Thoracic aorta (tissue), 2 donors: Measurements from ENCODE around the gene DOLPP1. TPM values are rescaled to one million over a fixed set of nuclear protein-coding genes. Genes with fewer than 3 reads are reported as not detected.

Source experiments
- ATAC-seq: fragments of 150-250 bp; one replicate; pipeline ENCODE4 v1.8.0; 2017; ENCODE audit warnings: low read depth; ENCODE audit not compliant: insufficient number of reproducible peaks, low FRiP score
- DNase-seq: peaks from one replicate; pipeline ENCODE4 v3.0.0-alpha.2; 2020; ENCODE audit warnings: low spot score
- H3K27ac ChIP-seq, 2 donors: fragments of 200-600 bp; sonication (generic); 1 replicate in 1 of 2; 2 replicates in 1 of 2; pipeline ENCODE4 v1.5.1; 2016; ENCODE audit warnings: mild to moderate bottlenecking in 2 of 2, moderate library complexity in 2 of 2
- H3K27me3 ChIP-seq: fragments of 200-600 bp; sonication (generic); replicated peaks from 2 replicates; pipeline ENCODE4 v1.6.0; 2016; ENCODE audit warnings: mild to moderate bottlenecking; ENCODE audit not compliant: insufficient read depth
- H3K36me3 ChIP-seq: fragments of 200-600 bp; sonication (generic); one replicate; pipeline ENCODE4 v1.5.1; 2016
- H3K4me1 ChIP-seq, 2 donors: fragments of 200-600 bp; sonication (generic); 1 replicate in 1 of 2; 2 replicates in 1 of 2; pipeline versions ENCODE4 v1.5.1 to v1.6.0; 2016; ENCODE audit warnings: low read depth in 2 of 2, mild to moderate bottlenecking in 1 of 2; ENCODE audit not compliant: control insufficient read depth in 1 of 2
- H3K4me3 ChIP-seq: fragments of 200-600 bp; sonication (generic); 2 replicates; pipeline ENCODE4 v1.5.1; 2016; ENCODE audit warnings: mild to moderate bottlenecking
- H3K9me3 ChIP-seq: fragments of 200-600 bp; sonication (generic); 2 replicates; pipeline ENCODE4 v1.5.1; 2016
- CTCF ChIP-seq: fragments of 200-600 bp; sonication (generic); IDR thresholded peaks from one replicate; pipeline ENCODE4 v1.5.1; 2019; ENCODE audit warnings: antibody characterized with exemption
- total RNA-seq, 2 donors: library from RNA; depleted of rRNA; stranded (reverse); fragments of >200 nt; gene quantifications; one replicate each; pipeline versions ENCODE4 v1.1.0 to v1.2.3, GENCODE V29; 2016

Gene DOLPP1
- total RNA-seq, 2 donors from 2014 or later = 3.4 to 9.7 TPM

DNA sequence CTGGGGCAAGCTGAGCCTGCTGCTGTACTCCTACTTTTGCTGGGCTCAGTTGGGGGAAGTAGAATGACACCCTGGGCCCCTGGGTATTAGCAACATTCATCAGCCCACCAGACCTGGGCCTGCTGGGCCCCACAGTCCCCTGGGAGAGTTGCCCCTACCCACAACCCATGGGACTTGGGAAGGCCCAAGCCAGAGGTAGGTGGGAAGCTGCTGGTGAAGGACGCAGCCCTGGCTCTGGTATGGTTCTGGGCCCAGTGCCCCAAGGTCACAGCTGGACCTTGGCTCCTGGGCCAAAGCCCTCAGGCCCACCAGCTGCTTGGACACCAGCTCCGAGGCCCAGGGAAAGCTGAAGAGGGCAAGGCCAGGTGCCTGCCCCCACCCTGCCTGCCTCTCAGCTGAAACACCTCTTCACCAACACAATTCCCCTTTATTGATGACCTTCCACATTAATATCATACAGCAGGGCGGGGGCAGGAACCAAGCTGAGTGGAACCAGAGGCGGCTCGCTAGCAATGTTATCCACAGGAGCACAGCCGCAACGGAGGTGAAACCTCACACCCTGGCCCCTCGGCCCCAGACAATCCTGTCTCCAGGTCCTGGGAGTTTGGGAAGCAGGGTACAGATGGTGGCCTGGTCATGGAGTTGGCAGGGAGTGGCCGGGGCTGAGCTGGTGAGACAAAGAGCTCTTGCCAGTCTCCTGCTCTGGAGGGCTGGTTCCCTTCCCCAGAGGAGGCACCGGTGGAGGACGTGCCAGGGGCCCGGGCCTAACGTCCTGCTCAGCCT is 13.7 kb downstream of the DOLPP1 start:
- no peak for ATAC-seq
- H3K9me3 ChIP-seq = no peaks in the 10 kb centered on the region
- no peaks in the 10 kb centered on the region for H3K27me3 ChIP-seq
- H3K4me1 ChIP-seq = no peaks in the 10 kb centered on the region
- DNase-seq = no peak
- H3K27ac ChIP-seq = no peak overlapping the region
- peaks cover 30% of the 10 kb centered on the region for H3K36me3 ChIP-seq
- H3K4me3 ChIP-seq = no peak overlapping the region
- no peak for TF ChIP-seq CTCF

GRCh38 chr9:129095170-129095667 is 14.3 kb downstream of the DOLPP1 start:
- no peaks in the 10 kb centered on the region for H3K4me1 ChIP-seq
- ATAC-seq (no peak), DNase-seq (no peak)
- no peaks in the 10 kb centered on the region for H3K9me3 ChIP-seq
- H3K4me3 ChIP-seq = no peak overlapping the region
- no peak overlapping the region for H3K27ac ChIP-seq
- H3K36me3 ChIP-seq = peaks cover 30% of the 10 kb centered on the region
- H3K27me3 ChIP-seq = no peaks in the 10 kb centered on the region
- TF ChIP-seq CTCF = no peak

GRCh38 chr9:129095908-129096307 is 15.0 kb downstream of the DOLPP1 start:
- no peak for DNase-seq
- Histone ChIP-seq H3K27ac (no peak overlapping the region), H3K4me3 (no peak overlapping the region), H3K27me3 (no peaks in the 10 kb centered on the region), H3K9me3 (no peaks in the 10 kb centered on the region), H3K36me3 (peaks cover 33% of the 10 kb centered on the region), H3K4me1 (no peaks in the 10 kb centered on the region)
- TF ChIP-seq CTCF = no peak
- no peak for ATAC-seq

DNA sequence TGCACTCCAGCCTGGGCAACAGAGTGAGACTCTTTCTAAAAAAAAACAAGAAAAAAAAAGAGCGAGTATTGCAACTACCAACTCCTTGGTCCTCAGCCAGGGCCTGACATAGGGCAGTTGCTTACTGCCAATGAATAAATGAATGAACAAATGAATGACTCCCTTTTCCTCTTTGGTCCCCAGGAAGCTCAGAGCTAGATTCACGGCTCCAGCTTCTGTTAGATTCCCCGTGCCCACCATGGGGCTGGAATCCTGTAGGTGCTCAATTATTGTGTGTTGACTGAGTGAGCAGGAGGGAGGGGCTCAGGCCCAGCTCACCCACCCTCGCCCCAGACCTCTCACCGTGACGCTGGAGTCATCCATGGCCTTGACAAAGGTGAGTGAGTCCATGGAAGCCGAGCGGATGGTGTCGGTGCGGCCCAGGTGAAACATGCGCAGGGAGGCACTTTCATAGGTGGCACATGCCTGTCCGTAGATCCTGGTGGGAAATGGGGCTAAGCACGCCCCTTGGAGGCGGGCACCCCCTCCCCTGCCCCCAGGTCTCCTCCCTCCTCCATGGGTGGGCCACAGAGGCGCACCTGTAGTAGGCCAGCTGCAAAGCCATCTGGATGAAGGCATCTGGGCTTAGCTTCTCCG is 16.9 kb downstream of the DOLPP1 start:
- Histone ChIP-seq H3K4me1 (no peaks in the 10 kb centered on the region), H3K27ac (no peak overlapping the region), H3K36me3 (peaks cover 47% of the 10 kb centered on the region), H3K4me3 (no peak overlapping the region), H3K9me3 (no peaks in the 10 kb centered on the region), H3K27me3 (no peaks in the 10 kb centered on the region)
- no peak for TF ChIP-seq CTCF
- ATAC-seq (no peak), DNase-seq (no peak)

DNA sequence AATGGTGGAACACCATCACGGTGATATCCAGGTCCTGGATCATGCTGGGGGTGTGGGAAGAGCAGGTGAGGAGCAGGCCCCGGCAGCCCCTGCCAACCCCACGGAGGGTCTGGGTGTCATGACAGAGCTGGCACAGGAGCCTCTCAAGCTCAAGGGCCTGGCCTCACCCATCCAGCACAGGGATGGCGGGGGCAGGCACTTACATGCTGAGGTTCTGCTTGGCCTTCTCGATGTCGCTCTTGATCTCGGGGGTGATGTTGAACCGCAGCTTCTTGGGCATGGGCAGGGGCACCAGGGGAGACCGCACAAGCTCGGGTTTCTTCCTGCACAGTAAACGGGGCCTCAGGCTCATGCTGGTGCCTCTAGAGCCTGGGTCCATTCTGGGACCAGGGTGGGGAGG is 17.4 kb downstream of the DOLPP1 start:
- Histone ChIP-seq H3K4me1 (no peaks in the 10 kb centered on the region), H3K27me3 (no peaks in the 10 kb centered on the region), H3K36me3 (peaks cover 47% of the 10 kb centered on the region), H3K9me3 (no peaks in the 10 kb centered on the region), H3K27ac (no peak overlapping the region), H3K4me3 (no peak overlapping the region)
- ATAC-seq (no peak), DNase-seq (no peak)
- no peak for TF ChIP-seq CTCF
